ENCODE data around the gene LTB4R2. TPM values are rescaled to one million over a fixed set of nuclear protein-coding genes. Genes with fewer than 3 reads are reported as not detected.
A peak's percentile ranks its signal among the peaks of the same experiment; 100 is the strongest.
"Not testable (repeated sequence)": the region's sequence is repeated elsewhere in the genome, so short reads cannot be mapped to it uniquely, and the experiment has no call there.

Gene LTB4R2
- total RNA-seq, 1 donor from 2014 or later: 6.4 TPM

DNA sequence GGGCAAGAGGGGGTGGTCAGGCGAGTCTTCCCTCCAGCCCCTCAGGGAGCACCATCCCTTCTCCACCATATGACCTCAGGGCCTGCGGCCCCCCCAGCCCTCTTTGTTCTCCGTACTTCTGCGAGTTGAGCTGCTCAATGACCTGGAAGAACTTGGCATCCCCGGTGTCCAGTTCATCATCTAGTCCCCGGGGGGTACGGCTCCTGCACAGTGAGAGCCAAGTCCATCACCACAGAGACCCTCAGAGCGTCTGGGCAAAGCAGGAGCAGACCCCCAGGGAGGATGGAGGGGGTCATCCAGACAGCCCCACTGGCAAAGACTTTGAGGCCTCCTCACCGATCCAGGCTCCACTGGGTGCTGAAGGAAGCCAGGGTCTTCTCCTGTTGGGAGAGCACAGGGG, 16.0 kb downstream of the LTB4R2 start:
- ATAC-seq: no peak
- Histone ChIP-seq H3K36me3 (no peaks in the 10 kb centered on the region), H3K27ac (no peak overlapping the region), H3K9me3 (no peaks in the 10 kb centered on the region), H3K4me3 (no peak overlapping the region), H3K27me3 (no peaks in the 10 kb centered on the region), H3K4me1 (peaks cover 27% of the 10 kb centered on the region)
- TF ChIP-seq, protein P1, sequence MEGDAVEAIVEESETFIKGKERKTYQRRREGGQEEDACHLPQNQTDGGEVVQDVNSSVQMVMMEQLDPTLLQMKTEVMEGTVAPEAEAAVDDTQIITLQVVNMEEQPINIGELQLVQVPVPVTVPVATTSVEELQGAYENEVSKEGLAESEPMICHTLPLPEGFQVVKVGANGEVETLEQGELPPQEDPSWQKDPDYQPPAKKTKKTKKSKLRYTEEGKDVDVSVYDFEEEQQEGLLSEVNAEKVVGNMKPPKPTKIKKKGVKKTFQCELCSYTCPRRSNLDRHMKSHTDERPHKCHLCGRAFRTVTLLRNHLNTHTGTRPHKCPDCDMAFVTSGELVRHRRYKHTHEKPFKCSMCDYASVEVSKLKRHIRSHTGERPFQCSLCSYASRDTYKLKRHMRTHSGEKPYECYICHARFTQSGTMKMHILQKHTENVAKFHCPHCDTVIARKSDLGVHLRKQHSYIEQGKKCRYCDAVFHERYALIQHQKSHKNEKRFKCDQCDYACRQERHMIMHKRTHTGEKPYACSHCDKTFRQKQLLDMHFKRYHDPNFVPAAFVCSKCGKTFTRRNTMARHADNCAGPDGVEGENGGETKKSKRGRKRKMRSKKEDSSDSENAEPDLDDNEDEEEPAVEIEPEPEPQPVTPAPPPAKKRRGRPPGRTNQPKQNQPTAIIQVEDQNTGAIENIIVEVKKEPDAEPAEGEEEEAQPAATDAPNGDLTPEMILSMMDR (IDR thresholded peaks at IDR 0.05): no peak
- peak; percentile 35 for DNase-seq
- intact Hi-C loops (cut with DNase I): no loop called here

DNA sequence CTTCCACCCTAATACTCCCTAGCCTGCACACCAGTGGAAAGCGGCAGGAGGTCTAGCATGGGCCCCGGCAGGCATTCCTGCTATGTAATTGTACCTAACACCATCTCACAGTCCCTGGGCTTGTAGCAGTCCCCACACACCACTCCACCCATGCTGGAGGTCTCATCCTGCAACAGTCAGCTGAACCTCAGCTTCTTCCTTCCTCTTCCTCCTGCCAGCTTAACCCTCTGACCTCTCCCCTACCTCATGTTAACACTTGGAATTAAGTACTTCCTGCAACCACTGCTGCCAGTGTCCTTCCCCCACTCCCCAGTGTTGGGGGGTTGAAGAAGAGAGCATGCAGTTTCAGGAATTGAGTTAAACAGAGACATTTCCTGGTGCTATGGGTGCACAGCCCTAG, 17.4 kb downstream of the LTB4R2 start:
- H3K4me3 ChIP-seq: no peak overlapping the region
- intact Hi-C loops (cut with DNase I): no loop called here
- H3K27me3 ChIP-seq: no peaks in the 10 kb centered on the region
- H3K4me1 ChIP-seq: peaks cover 36% of the 10 kb centered on the region
- H3K9me3 ChIP-seq: no peaks in the 10 kb centered on the region
- TF ChIP-seq, protein P1 (IDR thresholded peaks at IDR 0.05): no peak
- no peaks in the 10 kb centered on the region for H3K36me3 ChIP-seq
- no peak overlapping the region for H3K27ac ChIP-seq
- peak; percentile 20 for ATAC-seq
- DNase-seq: no peak

DNA sequence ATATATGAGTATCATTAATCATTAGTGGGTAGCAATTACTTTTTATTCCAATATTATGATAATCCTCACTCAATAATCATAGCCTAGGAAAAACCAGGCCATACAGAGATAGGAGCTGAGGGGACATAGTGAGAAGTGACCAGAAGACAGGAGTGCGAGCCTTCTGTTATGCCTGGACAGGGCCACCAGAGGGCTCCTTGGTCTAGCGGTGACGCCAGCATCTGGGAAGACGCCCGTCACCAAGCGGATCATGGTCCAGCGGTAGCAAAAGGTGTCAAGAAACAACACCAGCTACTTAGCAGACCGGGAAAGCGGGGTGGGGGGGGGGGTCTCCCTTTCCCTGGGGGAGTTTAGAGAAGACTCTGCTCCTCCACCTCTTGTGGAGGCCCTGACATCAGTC, 18.0 kb downstream of the LTB4R2 start:
- DNase-seq: peak; percentile 80
- H3K27me3 ChIP-seq; ATAC-seq; H3K4me3 ChIP-seq; H3K9me3 ChIP-seq; H3K27ac ChIP-seq; H3K36me3 ChIP-seq; intact Hi-C loops (cut with DNase I): not testable (repeated sequence)
- TF ChIP-seq, protein P1 (IDR thresholded peaks at IDR 0.05): peak; percentile 64
- peaks cover 41% of the 10 kb centered on the region for H3K4me1 ChIP-seq

DNA sequence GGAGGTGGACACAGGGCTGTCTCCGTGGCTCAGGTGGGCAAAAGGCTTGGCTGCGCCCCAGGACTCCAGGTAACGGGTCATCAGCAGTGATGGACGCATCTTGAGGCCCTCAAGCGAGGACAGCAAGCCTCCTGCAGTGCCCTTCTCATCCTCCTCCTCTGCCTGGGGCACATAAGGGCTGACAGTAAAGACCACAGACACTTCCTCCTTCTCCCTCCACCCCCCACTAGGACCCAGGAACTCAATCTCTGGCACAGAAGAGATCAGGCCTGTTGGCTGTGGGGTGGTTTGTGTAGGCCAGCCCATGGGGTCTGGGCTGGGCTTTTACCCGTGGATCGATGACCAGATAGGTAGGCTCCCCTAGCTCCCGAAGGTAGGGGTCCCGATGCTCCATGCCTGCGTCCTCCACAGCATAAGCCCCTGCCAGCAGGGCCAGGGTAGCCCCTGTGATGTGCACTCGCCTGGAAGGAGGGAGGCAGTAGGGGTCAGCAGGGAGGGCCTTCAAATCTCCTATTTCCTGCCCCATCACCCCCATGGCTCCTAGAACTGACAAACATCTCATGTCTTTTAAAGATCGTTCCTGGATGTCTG, 19.2 kb downstream of the LTB4R2 start:
- Histone ChIP-seq H3K4me1 (peaks cover 53% of the 10 kb centered on the region), H3K9me3 (no peaks in the 10 kb centered on the region), H3K27me3 (peaks cover 2% of the 10 kb centered on the region), H3K36me3 (no peaks in the 10 kb centered on the region), H3K27ac (peak overlapping the region; percentile 51), H3K4me3 (no peak overlapping the region)
- intact Hi-C loops (cut with DNase I): no loop called here
- TF ChIP-seq, protein P1 (IDR thresholded peaks at IDR 0.05): no peak
- no peak for DNase-seq
- ATAC-seq: no peak

DNA sequence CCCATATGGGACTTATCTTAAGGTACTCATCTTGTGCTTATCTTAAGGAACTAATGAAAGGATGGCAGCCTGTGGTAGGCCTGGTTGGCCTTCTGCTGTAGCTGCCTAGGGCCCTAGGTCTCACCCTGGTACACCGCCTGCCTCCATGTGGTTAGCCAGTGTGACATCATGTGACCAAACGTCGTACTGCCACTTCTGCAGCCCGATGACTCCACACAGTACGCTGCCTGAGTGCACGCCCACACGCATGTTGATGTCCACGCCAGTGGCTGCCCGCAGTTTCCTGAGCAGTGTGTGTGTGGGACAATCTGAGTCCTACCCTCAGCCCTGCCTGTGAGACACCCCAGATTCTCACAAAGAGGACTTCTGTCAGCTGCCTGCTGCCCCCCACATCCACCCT, 19.8 kb downstream of the LTB4R2 start:
- intact Hi-C loops (cut with DNase I): loop anchor here (5.0 kb wide), 1 partner anchor 103 kb away; no protein-coding TSS in a partner anchor
- ATAC-seq: peak; percentile 70

More for the DNA sequence above, 19.8 kb downstream of the LTB4R2 start:
- TF ChIP-seq, protein P1 (IDR thresholded peaks at IDR 0.05): no peak
- H3K27me3 ChIP-seq: peaks cover 7% of the 10 kb centered on the region
- no peaks in the 10 kb centered on the region for H3K36me3 ChIP-seq
- DNase-seq: peak; percentile 89
- no peak overlapping the region for H3K4me3 ChIP-seq
- H3K9me3 ChIP-seq: no peaks in the 10 kb centered on the region
- peaks cover 59% of the 10 kb centered on the region for H3K4me1 ChIP-seq
- peak overlapping the region; percentile 51 for H3K27ac ChIP-seq

All from upper lobe of right lung (tissue), 1 donor.